Activated CD8-positive, alpha-beta memory T cell treated with anti-CD3 and anti-CD28 coated beads for 24 hours (primary cell): ENCODE measurements around the gene PCSK5.
"Not testable (repeated sequence)": the region's sequence is repeated elsewhere in the genome, so short reads cannot be mapped to it uniquely, and the experiment has no call there.

ENCODE experiments used
- DNase-seq: peaks from one replicate; pipeline ENCODE4 v3.0.0-alpha.2; 2020

The PCSK5 gene

DNA sequence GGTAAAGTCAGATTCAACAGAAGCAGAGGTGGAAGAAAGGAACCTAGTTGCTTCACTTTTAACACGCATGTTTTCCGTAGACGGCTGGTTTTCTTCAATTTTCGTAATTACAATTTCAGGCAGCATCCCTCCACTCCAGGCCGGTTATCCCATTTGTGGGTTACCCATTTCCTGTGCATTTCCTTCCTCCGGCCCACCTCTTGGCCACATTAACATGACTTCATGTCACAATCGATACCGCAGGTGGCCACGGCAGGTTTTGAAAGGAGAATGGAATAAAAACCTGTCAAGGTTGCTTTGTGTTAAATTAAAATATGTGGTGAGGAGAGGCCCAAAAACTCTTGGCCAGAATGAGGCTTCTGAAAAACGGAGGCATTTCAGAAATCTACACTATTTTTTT is 130.2 kb downstream of the PCSK5 start:
- no peak for DNase-seq

DNA sequence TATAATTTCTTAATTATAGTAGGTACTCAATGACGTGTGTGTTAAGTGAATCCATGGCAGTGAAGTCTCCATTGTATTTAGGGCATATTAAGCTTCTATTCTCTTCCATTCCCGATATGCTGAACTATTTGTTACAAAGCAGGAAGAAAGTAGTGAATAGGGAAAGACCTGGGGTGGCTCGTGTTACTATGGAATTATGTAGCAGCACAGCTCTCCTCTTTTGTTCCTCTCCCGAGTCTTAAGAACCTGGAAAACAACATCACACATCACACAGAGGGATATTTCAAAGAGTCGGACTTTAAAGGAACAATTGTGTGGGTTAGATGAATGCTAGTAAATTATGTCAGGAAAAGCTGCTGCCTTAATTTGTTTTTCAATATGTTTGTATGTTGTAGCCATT is 131.8 kb downstream of the PCSK5 start:
- no peak for DNase-seq

DNA sequence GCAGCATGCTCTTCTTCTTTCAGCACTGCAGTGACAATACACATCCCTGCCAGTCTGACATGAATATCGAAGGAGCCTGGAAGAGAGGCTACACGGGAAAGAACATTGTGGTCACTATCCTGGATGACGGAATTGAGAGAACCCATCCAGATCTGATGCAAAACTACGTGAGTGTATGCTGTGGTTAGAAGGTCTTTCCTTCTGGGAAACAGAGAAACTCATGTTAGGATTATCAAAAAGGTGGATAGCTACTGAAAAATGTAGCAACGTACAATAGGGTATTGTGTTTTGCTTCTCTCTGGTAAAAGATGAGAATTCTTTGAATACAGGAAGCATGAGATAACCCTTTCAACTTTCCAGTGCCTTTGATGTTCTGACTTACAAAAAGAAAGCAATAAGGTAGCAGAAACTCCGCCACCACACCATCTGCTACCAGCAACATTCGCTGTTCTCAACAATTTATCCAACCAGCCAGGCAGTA is 133.3 kb downstream of the PCSK5 start:
- no peak for DNase-seq

DNA sequence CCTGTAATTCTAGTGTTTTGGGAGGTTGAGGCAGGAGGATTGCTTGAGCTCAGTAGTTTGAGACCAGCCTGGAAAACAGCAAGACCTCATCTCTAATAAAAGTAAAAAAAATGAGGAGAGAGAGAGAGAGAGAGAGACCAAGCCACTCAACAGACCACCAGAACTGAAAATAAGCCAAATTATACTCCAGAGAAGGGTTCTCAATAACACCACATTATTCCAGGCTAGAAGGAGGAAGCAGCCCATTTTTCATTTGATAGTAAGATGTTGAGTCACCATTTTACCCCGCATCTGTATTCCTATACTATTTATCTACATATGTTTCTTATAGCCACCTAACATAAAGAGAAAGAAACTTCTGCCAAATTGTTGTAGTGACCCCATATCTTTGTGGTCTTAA is 134.8 kb downstream of the PCSK5 start:
- no peak for DNase-seq

DNA sequence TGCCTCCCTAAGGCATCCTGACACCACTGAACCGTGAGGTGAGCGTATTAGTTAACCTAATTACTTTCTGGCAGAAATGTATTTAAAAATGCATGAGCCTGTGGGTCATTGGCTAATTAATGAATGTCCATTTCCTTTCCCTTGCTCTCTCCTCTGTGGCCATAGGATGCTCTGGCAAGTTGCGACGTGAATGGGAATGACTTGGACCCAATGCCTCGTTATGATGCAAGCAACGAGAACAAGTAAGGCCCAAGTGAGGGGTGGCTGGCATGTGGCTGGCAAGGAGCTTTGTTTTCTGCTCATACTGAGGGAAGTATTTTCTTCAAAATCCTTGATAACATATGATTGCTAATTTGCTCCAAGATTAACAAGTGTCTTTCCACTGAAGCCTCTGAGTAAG is 136.3 kb downstream of the PCSK5 start:
- no peak for DNase-seq

DNA sequence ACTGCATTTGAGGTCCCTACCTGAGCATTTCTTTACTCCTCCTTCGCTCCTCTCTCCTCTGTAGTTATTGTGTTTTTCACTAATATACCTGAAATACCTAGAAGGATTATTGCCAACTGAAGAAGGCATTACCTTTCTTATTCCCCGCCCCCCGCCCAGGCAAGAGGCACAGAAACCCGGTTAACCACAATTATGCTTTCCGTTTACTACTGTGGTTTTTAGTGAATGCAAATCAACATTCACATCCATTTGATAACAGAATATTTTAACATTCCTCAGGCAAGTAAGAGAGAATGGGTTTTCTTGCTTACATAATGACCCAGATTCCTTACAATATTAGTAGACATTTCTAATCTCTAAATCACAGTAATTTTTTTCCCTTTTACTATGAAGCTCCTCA is 136.9 kb downstream of the PCSK5 start:
- no peak for DNase-seq

DNA sequence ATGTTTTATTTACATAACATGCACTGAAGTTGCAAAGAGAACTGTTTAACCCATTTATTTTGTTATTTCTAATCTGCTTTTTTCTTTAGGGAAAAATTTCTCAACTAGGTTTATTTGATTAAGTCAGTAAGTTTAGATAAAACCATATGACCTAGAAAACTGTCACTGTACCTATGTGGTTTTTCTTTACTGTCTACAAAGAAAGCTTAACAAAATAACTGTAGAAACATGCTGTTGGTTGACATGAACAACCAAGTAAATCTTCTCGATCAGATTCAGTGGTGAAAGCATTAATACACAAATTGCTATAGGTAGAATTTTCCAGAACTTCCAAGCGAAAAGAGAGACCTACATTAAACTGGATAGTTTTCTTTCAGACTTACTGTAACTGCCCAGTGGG is 137.4 kb downstream of the PCSK5 start:
- DNase-seq, result no peak

DNA sequence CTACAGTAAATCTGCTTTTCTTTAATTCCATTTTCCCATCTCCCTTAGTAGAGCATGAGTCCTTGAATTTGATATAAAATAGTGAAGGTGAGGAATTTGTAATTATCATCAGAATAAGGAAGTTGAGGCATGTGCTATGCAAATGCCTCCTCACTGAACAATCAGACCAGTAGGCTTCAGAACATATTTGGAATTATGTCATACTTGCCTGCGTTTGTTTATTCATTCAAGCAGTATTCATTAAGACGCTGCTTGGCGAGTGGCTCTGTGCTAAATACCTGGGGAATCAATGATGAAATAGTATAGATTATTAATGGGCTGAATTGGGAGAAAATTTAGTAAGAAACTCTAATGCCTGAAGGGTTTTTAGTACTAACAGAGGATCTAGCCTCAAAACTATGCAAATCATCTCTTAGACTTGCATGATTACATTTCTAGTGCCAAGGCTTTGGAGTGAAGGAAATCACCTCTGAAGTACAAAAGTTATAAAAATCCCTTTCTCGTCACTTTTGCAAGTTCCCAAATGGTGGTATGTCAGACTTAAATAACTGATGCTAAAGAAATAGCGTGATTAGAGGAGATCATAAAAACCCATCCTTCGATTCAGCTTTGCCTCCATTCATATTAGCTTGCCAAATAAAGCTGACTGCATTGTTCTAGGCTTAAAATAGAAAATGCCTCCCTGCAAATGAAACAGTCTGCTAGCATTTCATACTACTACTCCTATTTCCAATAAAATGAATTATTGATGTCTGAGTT is 141.7 kb downstream of the PCSK5 start:
- no peak for DNase-seq

DNA sequence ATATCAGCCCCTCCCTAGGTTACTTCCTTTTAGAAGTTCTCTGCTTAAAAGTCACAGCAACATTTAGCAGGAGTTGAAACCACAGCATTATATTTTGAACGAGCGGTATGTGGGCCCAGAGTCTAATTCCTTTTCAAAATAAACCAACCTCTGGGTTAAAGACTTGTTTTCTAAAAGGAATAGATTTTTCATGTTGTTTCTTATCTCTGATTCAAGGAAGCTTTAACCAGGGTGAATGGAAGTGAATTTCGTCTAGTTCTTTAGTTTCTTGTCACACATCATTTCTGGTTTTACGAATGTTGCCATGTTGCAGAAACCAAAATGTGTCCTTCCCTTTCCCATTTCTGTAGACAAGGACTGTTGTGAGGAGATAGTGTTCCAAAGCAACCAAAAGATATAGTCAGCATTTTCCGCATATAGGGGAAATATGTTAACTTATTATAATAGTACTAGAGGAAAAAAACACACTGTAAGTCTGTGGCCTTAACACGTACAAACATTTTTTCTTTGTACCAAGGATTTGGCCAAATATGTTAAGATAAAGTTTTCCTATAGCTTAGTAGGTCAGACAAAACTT is 142.4 kb downstream of the PCSK5 start:
- no peak for DNase-seq

DNA sequence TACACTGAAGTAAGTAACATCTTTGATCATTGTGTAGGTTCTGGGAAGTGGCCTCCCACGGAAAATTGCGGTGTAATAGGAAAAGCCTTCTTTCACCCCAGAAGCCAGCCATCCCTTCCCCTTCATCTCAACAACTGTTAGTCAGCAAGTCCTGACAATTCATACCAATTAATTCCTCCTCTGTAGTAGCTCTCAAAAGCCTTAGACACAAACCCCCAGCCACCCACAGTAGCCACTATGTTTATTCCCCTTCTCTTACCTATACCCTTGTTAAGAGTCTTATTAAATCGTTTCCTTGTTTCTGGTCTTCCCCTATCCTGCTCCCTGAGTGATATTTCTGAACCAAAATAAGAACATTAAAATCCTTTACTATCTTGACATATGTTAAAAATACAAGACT is 143.6 kb downstream of the PCSK5 start:
- DNase-seq, result no peak

DNA sequence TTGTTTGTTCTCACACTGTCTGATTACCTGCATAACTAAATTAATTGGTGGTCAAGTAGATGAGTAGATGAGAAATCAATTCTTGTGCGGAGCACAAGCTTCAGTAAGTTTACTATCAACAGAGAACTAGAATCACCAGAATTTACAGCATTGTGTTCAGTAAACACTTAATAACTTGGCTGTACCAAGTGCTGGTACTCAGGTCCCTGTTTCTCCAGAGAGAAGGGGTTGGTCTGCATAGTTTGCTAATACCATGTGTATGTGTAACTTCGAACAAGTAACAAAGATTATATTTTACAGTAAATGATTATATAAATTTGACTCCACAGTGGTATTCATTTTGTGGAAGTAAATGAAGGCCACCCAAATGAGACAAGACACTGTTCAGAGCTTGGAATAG is 146.3 kb downstream of the PCSK5 start:
- no peak for DNase-seq

DNA sequence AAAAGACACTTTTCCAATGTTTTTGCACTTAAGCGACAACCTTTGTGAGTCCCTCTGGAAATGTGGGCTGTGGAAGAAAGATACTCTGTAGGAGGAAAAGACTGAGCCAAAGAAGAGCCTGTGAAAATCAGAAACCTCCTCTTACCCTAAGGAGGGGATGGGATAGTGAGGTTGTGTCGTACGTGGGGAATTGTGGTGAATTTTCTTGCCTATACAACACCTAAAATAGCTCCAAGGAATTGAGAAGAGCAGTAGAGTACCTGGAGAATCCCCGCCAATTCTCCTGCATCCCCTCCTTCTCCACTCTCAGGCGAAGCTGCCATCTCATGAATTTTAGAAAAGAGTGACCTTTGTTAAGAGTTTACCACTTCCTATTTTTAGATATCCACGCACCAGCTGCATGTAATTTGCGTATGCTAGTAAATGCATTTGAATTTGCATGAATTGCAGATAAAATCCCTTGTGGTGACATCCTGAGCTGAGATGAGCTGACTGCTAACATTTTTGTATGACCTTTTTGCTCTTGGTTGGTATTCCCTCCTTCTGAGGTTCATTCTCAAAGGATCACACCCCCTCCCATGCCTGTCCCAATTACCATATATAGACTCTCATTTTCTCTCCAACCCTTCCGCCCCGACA is 147.2 kb downstream of the PCSK5 start:
- DNase-seq, result no peak

DNA sequence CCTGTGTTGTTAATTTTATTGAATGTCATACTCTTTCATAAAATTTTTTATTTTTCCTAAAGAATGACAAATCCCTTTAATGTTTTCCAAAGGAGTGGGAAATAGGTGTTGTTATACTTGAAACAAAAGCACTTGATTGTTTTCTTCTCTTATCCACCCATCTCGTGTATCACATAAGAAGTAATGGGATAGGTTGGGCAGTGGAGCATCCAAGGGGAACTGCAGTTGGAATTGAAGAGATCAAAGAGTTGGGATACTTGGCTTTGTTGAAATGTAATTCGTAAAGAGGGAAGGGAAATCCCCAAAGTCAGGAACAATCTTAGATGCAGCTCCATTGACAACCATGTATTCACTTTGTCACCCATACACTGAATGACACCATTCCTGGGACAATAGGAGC is 148.0 kb downstream of the PCSK5 start:
- no peak for DNase-seq

DNA sequence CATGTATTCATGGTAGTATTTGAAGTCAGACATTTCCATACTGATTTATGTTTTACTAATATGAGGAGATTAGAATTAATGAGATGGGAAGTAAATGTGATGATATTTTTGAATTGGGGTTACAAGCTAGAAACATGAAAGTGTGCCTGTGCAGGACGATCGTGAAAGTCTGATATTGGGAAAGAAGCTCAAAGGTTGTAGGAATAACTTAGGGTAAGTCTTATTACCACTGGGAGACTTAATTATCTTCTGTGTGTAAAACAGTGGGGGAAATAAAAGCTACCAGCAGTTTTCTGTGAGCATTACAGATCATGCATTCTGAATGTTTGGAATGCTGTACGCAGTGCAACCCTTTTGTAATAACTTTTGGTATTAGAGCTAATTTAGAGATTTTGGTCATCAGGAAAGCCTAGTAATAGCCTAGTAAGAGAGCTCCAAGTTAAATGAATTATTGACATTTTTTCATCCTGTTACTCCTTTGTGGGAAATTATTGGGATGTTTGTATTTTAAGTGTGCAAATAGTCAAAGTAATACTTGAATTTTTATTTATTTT is 153.9 kb downstream of the PCSK5 start:
- no peak for DNase-seq

DNA sequence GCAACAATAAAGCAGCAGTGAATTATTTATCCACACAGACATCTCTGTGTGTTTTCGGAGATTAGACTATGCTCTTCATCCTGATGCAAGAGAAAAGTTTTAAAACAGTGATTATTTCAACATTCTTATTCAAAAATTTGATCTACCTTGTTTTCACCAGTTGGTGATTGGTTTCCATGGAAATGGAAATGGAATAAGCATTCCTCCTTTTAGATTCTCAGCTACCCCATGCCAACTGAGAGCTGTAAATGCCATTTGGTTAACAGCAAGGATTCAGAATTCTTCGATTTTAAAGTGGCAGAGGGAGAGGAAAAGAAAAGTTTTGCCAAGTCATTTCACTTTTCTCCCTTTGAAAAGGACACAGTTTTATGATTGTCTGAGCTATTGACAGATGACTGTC is 154.7 kb downstream of the PCSK5 start:
- DNase-seq, result no peak

DNA sequence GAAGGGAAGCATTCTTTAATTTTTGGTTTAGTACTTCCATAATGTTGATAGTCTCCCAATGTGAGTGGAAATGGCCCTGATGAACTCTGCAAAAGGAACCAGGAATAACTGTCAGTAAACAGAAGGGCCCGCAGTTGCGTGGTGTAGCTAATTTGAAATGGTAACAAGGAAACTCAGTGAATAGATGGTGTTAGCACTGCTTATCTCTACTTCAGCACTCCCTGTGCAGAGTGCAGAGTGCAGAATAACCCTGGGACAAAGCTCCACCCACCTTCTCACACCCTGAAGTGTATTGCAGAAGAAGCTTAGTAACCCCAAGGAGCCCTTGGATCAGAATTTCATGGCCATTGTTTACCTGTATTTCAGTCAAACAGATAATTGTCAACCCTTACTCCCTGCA is 158.9 kb downstream of the PCSK5 start:
- no peak for DNase-seq

DNA sequence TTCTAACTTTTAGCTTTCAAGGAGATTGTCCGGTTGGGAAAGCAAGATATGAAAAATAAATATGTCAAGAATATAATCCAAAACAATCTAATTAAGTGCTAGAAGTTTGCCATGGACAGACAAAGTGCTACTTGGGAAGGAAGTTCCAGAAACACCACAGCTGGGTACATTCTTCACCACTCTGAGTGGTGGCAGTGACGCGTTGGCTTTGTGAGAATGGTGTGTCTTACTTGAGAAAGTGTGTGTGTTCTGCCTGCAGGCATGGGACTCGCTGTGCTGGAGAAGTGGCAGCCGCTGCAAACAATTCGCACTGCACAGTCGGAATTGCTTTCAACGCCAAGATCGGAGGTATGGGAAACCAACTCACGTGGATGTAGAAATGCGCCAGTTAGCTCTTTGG is 177.2 kb downstream of the PCSK5 start:
- no peak for DNase-seq

DNA sequence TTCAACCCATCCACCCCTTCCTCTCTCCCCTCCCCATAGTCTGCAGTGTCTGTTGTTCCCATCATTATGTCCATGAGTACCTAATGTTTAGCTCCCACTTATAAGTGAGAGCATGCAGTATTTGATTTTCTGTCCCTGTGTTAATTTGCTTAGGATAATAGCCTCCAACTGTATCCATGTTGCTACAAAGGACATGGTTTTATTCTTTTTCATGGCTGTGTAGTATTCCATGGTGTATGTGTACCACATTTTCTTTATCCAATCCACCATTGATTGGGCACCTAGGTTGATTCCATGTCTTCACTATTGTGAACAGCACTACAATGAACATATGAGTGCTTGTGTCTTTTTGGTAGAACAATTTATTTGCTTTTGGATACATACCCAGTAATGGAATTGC is 187.1 kb downstream of the PCSK5 start:
- no peak for DNase-seq

DNA sequence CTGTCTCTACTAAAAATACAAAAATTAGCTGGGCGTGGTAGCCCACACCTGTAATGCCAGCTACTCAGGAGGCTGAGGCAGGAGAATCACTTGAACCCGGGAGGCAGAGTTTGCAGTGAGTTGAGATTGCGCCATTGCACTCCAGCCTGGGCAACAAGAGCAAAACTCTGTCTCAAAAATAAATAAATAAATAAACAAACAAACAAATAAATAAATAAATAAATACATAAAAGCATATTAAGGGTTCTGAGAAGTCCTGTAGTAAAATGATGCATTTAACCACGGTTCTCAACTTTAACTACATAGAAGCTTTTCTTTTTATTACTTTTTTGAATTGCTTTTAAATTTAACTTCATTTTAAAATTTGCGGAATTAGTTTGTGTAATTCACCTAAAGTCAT is 190.8 kb downstream of the PCSK5 start:
- DNase-seq, result not testable (repeated sequence)

DNA sequence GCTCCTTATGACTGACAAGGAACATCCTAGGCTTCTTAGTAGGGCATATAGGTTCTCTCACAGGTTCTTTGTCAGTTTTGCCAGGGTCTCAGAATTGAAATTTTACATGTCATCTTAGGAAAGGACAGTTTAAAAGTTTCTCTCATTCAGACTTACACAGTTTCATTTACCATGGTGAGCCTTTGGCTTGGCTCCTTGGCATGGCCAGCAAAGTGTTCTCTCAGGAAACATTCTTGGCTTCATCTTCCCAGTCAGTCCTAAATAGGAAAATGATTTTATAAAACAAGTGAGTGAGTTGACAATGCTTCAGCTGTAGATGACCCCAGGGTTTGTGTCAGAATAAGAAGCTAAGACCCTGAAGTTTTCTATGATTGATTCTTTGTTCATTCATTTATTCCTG is 191.6 kb downstream of the PCSK5 start:
- no peak for DNase-seq

DNA sequence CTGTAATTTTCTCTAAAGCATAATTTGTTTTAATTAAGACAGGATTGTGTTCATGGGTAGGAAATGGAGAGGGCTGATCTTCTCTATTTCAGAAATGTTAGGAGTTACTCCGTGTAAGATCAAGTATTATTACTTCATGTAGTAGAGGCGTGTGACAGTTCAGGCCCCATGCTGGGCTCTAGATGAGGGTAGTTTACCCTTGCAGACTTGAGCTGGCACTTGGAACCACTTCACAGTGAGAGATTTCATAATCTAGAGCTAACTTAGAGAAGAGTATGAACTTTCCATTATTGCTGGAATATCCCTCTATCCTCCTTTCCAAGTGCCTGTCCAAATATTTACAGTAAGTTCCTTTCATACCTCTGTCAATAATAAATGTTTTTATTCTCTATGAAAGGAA is 195.1 kb downstream of the PCSK5 start:
- no peak for DNase-seq

DNA sequence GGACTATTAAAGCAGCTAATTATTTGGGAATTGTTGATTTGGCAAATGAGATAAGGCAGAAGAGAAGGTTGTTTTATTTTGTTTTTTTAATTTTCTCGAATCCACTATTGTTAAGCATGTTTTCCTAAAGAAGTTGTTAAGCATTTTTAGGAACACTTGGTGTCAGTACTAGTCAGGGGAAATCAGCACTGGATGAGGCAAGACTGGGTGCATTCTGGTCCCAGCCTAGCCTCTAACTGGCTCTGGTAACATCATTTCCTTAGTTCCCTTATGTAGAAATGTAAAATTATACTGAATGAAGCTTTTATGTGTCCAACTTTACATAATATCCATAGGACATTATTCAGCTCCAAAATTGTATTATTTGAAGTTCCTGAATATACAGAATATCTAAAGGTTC is 196.1 kb downstream of the PCSK5 start:
- no peak for DNase-seq

DNA sequence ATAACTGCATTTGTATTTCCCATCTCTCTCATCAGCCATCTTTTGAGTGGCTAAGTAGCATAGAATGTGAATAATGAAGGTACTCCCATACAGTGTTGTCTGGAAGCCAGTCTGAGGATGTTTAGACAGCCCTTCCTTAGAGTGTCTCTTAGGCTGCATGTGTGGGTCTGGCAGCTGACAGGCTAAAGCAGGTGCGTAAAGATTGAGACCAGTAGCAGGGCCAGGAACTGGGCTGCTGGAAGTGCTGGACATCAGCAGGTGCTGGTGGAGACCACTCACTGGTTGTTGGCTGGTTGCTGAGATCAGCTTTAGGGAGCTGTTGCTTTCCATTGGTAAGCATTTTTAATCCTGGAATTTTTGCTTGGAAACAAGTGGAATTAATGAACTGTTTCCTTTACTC is 197.5 kb downstream of the PCSK5 start:
- no peak for DNase-seq

DNA sequence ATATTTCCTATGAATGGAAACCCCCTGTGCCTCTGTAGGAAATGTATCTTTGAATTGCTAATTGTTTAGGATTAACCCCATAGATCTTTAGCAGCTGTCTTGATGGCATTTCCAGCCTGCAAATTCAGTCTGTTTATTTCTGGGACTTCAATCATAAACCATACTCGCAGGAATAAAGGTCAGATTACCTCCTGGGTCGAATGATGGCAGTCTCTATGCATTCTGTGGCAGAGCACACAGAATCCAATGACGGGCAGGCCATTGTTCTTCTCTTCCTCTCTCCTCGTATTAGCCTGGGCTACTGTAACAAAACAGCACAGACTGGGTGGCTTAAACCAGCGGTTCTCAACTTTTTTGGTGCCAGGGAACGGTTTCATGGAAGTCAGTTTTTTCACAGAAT is 199.9 kb downstream of the PCSK5 start:
- no peak for DNase-seq
